HepG2 (cell line): ENCODE data around the gene ADAMTS2. TPM values are rescaled to one million over a fixed set of nuclear protein-coding genes. Genes with fewer than 3 reads are reported as not detected.

ENCODE experiments used
- ATAC-seq: fragments of 200-7000 bp; cut with Tn5 transposase; 3 replicates; pipeline ENCODE4 v1.9.1; 2020; ENCODE audit warnings: mild to moderate bottlenecking, moderate library complexity
- BruUV-seq: library from RNA; stranded (reverse); fragments of 400-500 nt; replicated peaks from 2 replicates; lab custom pipeline; 2021; lab: Mats Ljungman, UMichigan
- CTCF ChIA-PET: fragments of 300-600 bp; formaldehyde crosslinking; extraction: SDS; loops from one replicate; lab custom pipeline; 2021; ENCODE audit warnings: low total read pairs, inconsistent platforms, low intra/inter-chr PET ratio; lab: Yijun Ruan, JAX
- POLR2A ChIA-PET: fragments of 350-600 bp; sonication (Branson Sonifier 250); formaldehyde crosslinking; loops from one replicate; lab custom pipeline; 2020; ENCODE audit warnings: antibody characterized with exemption, inconsistent platforms; lab: Yijun Ruan, JAX
- DNase-seq: peaks from one replicate; pipeline ENCODE4 v3.0.0-alpha.2; 2015; ENCODE audit warnings: low spot score
- FAIRE-seq: peaks from 3 replicates; lab custom pipeline; 2011; peaks lifted over from hg19 to GRCh38; lab: Jason Lieb, UNC
- H2AFZ ChIP-seq: one replicate; pipeline ENCODE4 v1.6.1; 2011; ENCODE audit warnings: low read length, inconsistent platforms
- H3K27ac ChIP-seq: fragments of 300-600 bp; 3 replicates; pipeline ENCODE4 v1.8.0; 2011; ENCODE audit warnings: mixed run types, mild to moderate bottlenecking, mixed read lengths, low read length, inconsistent platforms; ENCODE audit not compliant: insufficient read depth; ENCODE audit errors: extremely low read length
- H3K27me3 ChIP-seq, 2 experiments: fragments of 200-600 bp in 1 of 2; 2 replicates in 1 of 2; 3 replicates in 1 of 2; pipeline versions ENCODE4 v1.6.0 to v1.8.0; 2011; ENCODE audit warnings: low read length in 2 of 2, mild to moderate bottlenecking in 2 of 2, moderate library complexity in 2 of 2, inconsistent platforms in 1 of 2; ENCODE audit not compliant: insufficient read depth in 2 of 2, control insufficient read depth in 1 of 2
- H3K36me3 ChIP-seq, 2 experiments: fragments of 200-600 bp in 1 of 2; replicated peaks in 1 of 2; 2 replicates in 1 of 2; 3 replicates in 1 of 2; pipeline versions ENCODE4 v1.5.1 to v1.8.0; 2011; ENCODE audit warnings: low read length in 2 of 2, inconsistent platforms in 1 of 2; ENCODE audit not compliant: insufficient read depth in 2 of 2, control insufficient read depth in 1 of 2
- H3K4me1 ChIP-seq: 2 replicates; pipeline ENCODE4 v1.5.1; 2012; ENCODE audit warnings: low read length, inconsistent platforms; ENCODE audit not compliant: insufficient read depth
- H3K4me2 ChIP-seq: 2 replicates; pipeline ENCODE4 v1.6.0; 2011; ENCODE audit warnings: low read depth, low read length, inconsistent platforms
- H3K4me3 ChIP-seq, 3 experiments: fragments of 200-600 bp in 1 of 3; sonication (generic), shearing (Covaris generic) in 1 of 3; replicated peaks in 1 of 3; 2 replicates each; pipeline ENCODE4 v1.5.1; 2011 to 2016; ENCODE audit warnings: low read length in 3 of 3, inconsistent platforms in 2 of 3, low read depth in 2 of 3, mild to moderate bottlenecking in 2 of 3, control low read depth in 1 of 3, mixed read lengths in 1 of 3; ENCODE audit not compliant: insufficient read depth in 1 of 3
- H3K79me2 ChIP-seq: one replicate; pipeline ENCODE4 v1.6.1; 2011; ENCODE audit warnings: low read length, inconsistent platforms; ENCODE audit not compliant: insufficient read depth
- H3K9ac ChIP-seq: 2 replicates; pipeline ENCODE4 v1.6.0; 2011; ENCODE audit warnings: mild to moderate bottlenecking, low read depth, low read length, inconsistent platforms; ENCODE audit not compliant: insufficient read depth
- H3K9me3 ChIP-seq: 2 replicates; pipeline ENCODE4 v1.5.1; 2012; ENCODE audit warnings: mild to moderate bottlenecking, low read length
- H4K20me1 ChIP-seq: 2 replicates; pipeline ENCODE4 v1.6.0; 2011; ENCODE audit warnings: inconsistent platforms, mild to moderate bottlenecking, low read length, moderate library complexity; ENCODE audit not compliant: insufficient read depth
- DPF2 ChIP-seq: sonication (generic); formaldehyde crosslinking; IDR thresholded peaks from 2 replicates; pipeline ENCODE4 v1.4.0; 2020; ENCODE audit warnings: mild to moderate bottlenecking, low read depth, missing genetic modification reagents, borderline replicate concordance
- NFATC3 ChIP-seq: sonication (generic); formaldehyde crosslinking; IDR thresholded peaks from 2 replicates; pipeline ENCODE4 v1.5.1; 2020; ENCODE audit warnings: mild to moderate bottlenecking, missing genetic modification reagents
- SP1 ChIP-seq, 2 experiments: fragments of 450-650 bp in 1 of 2; sonication (generic) in 1 of 2; formaldehyde crosslinking in 1 of 2; IDR thresholded peaks; 2 replicates each; pipeline versions ENCODE4 v1.4.0 to v1.6.1; 2016 to 2020; ENCODE audit warnings: missing genetic modification reagents in 1 of 2
- THRA ChIP-seq: sonication (generic); formaldehyde crosslinking; IDR thresholded peaks from 2 replicates; pipeline ENCODE4 v1.4.0; 2020; ENCODE audit warnings: missing genetic modification reagents, borderline replicate concordance
- ZMYM4 ChIP-seq: sonication (generic); formaldehyde crosslinking; IDR thresholded peaks from 2 replicates; pipeline ENCODE4 v1.8.1; 2023; ENCODE audit warnings: mild to moderate bottlenecking, missing genetic modification reagents
- ZNF333 ChIP-seq: sonication (generic); formaldehyde crosslinking; IDR thresholded peaks from 2 replicates; pipeline ENCODE4 v1.4.0; 2020; ENCODE audit warnings: mild to moderate bottlenecking, missing genetic modification reagents, borderline replicate concordance
- ZNF841 ChIP-seq: sonication (generic); formaldehyde crosslinking; IDR thresholded peaks from 2 replicates; pipeline ENCODE4 v1.8.1; 2023; ENCODE audit warnings: missing genetic modification reagents, borderline replicate concordance
- WGBS: methylation state at CpG from one replicate; pipeline ENCODE4 v1.1.6; 2017; ENCODE audit warnings: low lambda C conversion rate; 5-methylcytosine and 5-hydroxymethylcytosine counted together
- in situ Hi-C: cut with HindIII; loops from 2 replicates; pipeline ENCODE4 v1.10.0; 2017; ENCODE audit warnings: low pct_unique_long_range_greater_than_20kb; ENCODE audit not compliant: extremely low pct_ligation_motif_present
- intact Hi-C: fragments of 100-400 bp; cut with micrococcal nuclease; formaldehyde crosslinking; loops from one replicate; pipeline ENCODE4 v1.10.0; 2022; ENCODE audit not compliant: unreplicated experiment
- polyA plus RNA-seq, 8 experiments: library from polyadenylated mRNA; depleted of rRNA in 3 of 8; stranded (reverse) in 7 of 8; unstranded in 1 of 8; fragments of >200 nt; fragmentation: Illumina TruSeq in 4 of 8; extraction: Trizol in 4 of 8; gene quantifications; 2 replicates each; pipeline versions ENCODE4 v1.2.1 to v1.2.3, GENCODE V29; 2011 to 2016; ENCODE audit warnings: low read depth in 4 of 8, missing spikeins in 1 of 8, mixed read lengths in 1 of 8; ENCODE audit not compliant: insufficient read depth in 1 of 8
- total RNA-seq, 5 experiments: library from RNA; depleted of rRNA; stranded (reverse); fragments of >200 nt; fragmentation: Illumina TruSeq; extraction: Trizol; gene quantifications; 2 replicates each; pipeline ENCODE4 v1.2.3, GENCODE V29; 2016; ENCODE audit warnings: low read depth in 1 of 5
- TF ChIP-seq, protein P1 (sequence below): sonication (generic); formaldehyde crosslinking; IDR thresholded peaks from 2 replicates; pipeline ENCODE4 v1.4.0; 2020; ENCODE audit warnings: missing genetic modification reagents
- TF ChIP-seq, protein P2 (sequence below): IDR thresholded peaks from 2 replicates; pipeline ENCODE4 v1.6.1; 2016; ENCODE audit warnings: low read depth, control low read depth

The ADAMTS2 gene
- total and polyA plus RNA-seq, 2 of the 13 experiments (the other 11 are each of a cell fraction or from before 2014, with no cell fraction given) = 0.24 to 3.5 TPM

GRCh38 chr5:179207470-179207869 lies 137.8 kb downstream of the ADAMTS2 start (continued):
- TF ChIP-seq, protein P1, sequence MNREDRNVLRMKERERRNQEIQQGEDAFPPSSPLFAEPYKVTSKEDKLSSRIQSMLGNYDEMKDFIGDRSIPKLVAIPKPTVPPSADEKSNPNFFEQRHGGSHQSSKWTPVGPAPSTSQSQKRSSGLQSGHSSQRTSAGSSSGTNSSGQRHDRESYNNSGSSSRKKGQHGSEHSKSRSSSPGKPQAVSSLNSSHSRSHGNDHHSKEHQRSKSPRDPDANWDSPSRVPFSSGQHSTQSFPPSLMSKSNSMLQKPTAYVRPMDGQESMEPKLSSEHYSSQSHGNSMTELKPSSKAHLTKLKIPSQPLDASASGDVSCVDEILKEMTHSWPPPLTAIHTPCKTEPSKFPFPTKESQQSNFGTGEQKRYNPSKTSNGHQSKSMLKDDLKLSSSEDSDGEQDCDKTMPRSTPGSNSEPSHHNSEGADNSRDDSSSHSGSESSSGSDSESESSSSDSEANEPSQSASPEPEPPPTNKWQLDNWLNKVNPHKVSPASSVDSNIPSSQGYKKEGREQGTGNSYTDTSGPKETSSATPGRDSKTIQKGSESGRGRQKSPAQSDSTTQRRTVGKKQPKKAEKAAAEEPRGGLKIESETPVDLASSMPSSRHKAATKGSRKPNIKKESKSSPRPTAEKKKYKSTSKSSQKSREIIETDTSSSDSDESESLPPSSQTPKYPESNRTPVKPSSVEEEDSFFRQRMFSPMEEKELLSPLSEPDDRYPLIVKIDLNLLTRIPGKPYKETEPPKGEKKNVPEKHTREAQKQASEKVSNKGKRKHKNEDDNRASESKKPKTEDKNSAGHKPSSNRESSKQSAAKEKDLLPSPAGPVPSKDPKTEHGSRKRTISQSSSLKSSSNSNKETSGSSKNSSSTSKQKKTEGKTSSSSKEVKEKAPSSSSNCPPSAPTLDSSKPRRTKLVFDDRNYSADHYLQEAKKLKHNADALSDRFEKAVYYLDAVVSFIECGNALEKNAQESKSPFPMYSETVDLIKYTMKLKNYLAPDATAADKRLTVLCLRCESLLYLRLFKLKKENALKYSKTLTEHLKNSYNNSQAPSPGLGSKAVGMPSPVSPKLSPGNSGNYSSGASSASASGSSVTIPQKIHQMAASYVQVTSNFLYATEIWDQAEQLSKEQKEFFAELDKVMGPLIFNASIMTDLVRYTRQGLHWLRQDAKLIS = no peak
- TF ChIP-seq, protein P2, sequence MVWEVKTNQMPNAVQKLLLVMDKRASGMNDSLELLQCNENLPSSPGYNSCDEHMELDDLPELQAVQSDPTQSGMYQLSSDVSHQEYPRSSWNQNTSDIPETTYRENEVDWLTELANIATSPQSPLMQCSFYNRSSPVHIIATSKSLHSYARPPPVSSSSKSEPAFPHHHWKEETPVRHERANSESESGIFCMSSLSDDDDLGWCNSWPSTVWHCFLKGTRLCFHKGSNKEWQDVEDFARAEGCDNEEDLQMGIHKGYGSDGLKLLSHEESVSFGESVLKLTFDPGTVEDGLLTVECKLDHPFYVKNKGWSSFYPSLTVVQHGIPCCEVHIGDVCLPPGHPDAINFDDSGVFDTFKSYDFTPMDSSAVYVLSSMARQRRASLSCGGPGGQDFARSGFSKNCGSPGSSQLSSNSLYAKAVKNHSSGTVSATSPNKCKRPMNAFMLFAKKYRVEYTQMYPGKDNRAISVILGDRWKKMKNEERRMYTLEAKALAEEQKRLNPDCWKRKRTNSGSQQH (CRISPR knock-in tag) = no peak
- TF ChIP-seq NFATC3 = no peak

- no peak for DNase-seq
- H3K79me2 ChIP-seq = no peaks in the 10 kb centered on the region
- no peak overlapping the region for H3K9ac ChIP-seq
- CTCF ChIA-PET = no interaction called here
- FAIRE-seq = no peak
- in situ Hi-C loops (no loop called here), intact Hi-C loops (no loop called here)
- no peaks in the 10 kb centered on the region for H3K9me3 ChIP-seq
- no peak overlapping the region for H2AFZ ChIP-seq
- H3K4me3 ChIP-seq = no peak overlapping the region
- no TSS peak for BruUV-seq
- ATAC-seq = no peak
- no peaks in the 10 kb centered on the region for H3K36me3 ChIP-seq
- POLR2A ChIA-PET = no interaction called here
- H3K27me3 ChIP-seq = peaks cover 8 to 55% of the 10 kb centered on the region in 2 experiments
- no peak overlapping the region for H3K27ac ChIP-seq
- no peaks in the 10 kb centered on the region for H4K20me1 ChIP-seq
- WGBS = 36% methylated on average over 5 of the region's 8 CpGs
- H3K4me1 ChIP-seq = no peaks in the 10 kb centered on the region
- H3K4me2 ChIP-seq = no peak overlapping the region
- TF ChIP-seq THRA (CRISPR knock-in tag) (no peak), ZNF333 (CRISPR knock-in tag) (no peak), ZNF841 (CRISPR knock-in tag) (no peak), SP1 (IDR thresholded peaks at IDR 0.05) (no peak), SP1 (CRISPR knock-in tag; IDR thresholded peaks at IDR 0.05) (no peak), ZMYM4 (CRISPR knock-in tag) (no peak), DPF2 (CRISPR knock-in tag) (no peak)
Measured at GRCh38 chr5:179206366-179206765, 138.9 kb downstream of the ADAMTS2 start.
